Activated CD4-positive, alpha-beta T cell treated with anti-CD3 and anti-CD28 coated beads for 24 hours (primary cell): ENCODE data around the gene SCFD2.
"Not testable (repeated sequence)": the region's sequence is repeated elsewhere in the genome, so short reads cannot be mapped to it uniquely, and the experiment has no call there.

ENCODE experiments used
- DNase-seq, 2 donors: peaks; one replicate each; pipeline ENCODE4 v3.0.0-alpha.2; 2020; ENCODE audit warnings: low read depth in 2 of 2

The SCFD2 gene

GRCh38 chr4:53346392-53346791 lies 19.5 kb downstream of the SCFD2 start:
- not testable (repeated sequence) for DNase-seq

GRCh38 chr4:53340145-53340544 lies 25.7 kb downstream of the SCFD2 start:
- not testable (repeated sequence) for DNase-seq

GRCh38 chr4:53334916-53335315 lies 30.9 kb downstream of the SCFD2 start:
- not testable (repeated sequence) for DNase-seq

- DNase-seq: no peak
Observed at GRCh38 chr4:53326535-53326934, 39.3 kb downstream of the SCFD2 start.

- no peak for DNase-seq
Observed at GRCh38 chr4:53322696-53323095, 43.2 kb downstream of the SCFD2 start.

GRCh38 chr4:53321984-53322289 lies 43.9 kb downstream of the SCFD2 start:
- DNase-seq: no peak

GRCh38 chr4:53321151-53321983 lies 44.5 kb downstream of the SCFD2 start:
- DNase-seq: no peak

- no peak for DNase-seq
Observed at GRCh38 chr4:53315300-53315699, 50.6 kb downstream of the SCFD2 start.

GRCh38 chr4:53314252-53314651 lies 51.6 kb downstream of the SCFD2 start:
- no peak for DNase-seq

- DNase-seq: no peak
Observed at GRCh38 chr4:53313510-53313909, 52.4 kb downstream of the SCFD2 start.

GRCh38 chr4:53309321-53310040 lies 56.4 kb downstream of the SCFD2 start:
- no peak for DNase-seq

GRCh38 chr4:53307819-53308780 lies 57.8 kb downstream of the SCFD2 start:
- no peak for DNase-seq

- no peak for DNase-seq
Observed at GRCh38 chr4:53307210-53307609, 58.7 kb downstream of the SCFD2 start.

- DNase-seq: no peak
Observed at GRCh38 chr4:53306729-53307128, 59.1 kb downstream of the SCFD2 start.

GRCh38 chr4:53292209-53292608 lies 73.7 kb downstream of the SCFD2 start:
- DNase-seq: not testable (repeated sequence)

- DNase-seq: no peak
Observed at GRCh38 chr4:53281438-53281837, 84.4 kb downstream of the SCFD2 start.

GRCh38 chr4:53280846-53281245 lies 85.0 kb downstream of the SCFD2 start:
- DNase-seq: no peak

- no peak for DNase-seq
Observed at GRCh38 chr4:53274609-53275268, 91.1 kb downstream of the SCFD2 start.

GRCh38 chr4:53273726-53274125 lies 92.1 kb downstream of the SCFD2 start:
- DNase-seq: no peak

- DNase-seq: no peak
Observed at GRCh38 chr4:53267026-53267425, 98.8 kb downstream of the SCFD2 start.

GRCh38 chr4:53255986-53256385 lies 109.9 kb downstream of the SCFD2 start:
- DNase-seq: not testable (repeated sequence)

- no peak for DNase-seq
Observed at GRCh38 chr4:53240573-53240972, 125.3 kb downstream of the SCFD2 start.
